ENCODE measurements around the gene SALL1. TPM values are rescaled to one million over a fixed set of nuclear protein-coding genes. Genes with fewer than 3 reads are reported as not detected.

SALL1 gene
- total RNA-seq, 1 experiment from 2014 or later = not detected

DNA sequence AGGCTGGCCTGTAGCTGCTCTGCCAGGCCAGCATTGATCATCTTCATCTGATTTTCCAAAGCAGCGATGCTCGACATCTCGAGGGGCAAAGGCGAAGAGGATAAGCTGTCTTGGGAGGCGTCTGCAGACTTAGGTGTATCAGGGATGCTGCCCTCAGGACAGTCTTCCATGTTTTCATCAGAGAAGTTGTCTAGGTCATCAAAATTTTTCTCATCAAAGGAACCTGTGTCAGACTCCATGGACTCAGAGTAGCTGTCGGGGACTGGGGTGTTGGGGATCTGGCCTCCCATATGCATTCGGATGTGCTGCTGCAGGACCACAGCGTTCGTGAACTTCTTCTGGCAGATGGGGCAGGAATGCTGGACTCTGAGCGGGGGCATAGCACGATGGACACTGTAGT lies 11.5 kb downstream of the SALL1 start:
- H3F3A ChIP-seq (ENCODE audit: low read length, unreplicated experiment) = no peaks in the 10 kb centered on the region
- H3K4me1 ChIP-seq (ENCODE audit: insufficient read depth, low read length) = no peaks in the 10 kb centered on the region
- BruUV-seq (replicated peaks) = no TSS peak
- no peak overlapping the region for H2AFZ ChIP-seq (ENCODE audit: low read length)
- no peaks in the 10 kb centered on the region for H3K9me3 ChIP-seq (ENCODE audit: low read length)
- no peak for TF ChIP-seq EZH2 (IDR thresholded peaks at IDR 0.05; ENCODE audit: low read length, unreplicated experiment)
- TF ChIP-seq, protein P1, sequence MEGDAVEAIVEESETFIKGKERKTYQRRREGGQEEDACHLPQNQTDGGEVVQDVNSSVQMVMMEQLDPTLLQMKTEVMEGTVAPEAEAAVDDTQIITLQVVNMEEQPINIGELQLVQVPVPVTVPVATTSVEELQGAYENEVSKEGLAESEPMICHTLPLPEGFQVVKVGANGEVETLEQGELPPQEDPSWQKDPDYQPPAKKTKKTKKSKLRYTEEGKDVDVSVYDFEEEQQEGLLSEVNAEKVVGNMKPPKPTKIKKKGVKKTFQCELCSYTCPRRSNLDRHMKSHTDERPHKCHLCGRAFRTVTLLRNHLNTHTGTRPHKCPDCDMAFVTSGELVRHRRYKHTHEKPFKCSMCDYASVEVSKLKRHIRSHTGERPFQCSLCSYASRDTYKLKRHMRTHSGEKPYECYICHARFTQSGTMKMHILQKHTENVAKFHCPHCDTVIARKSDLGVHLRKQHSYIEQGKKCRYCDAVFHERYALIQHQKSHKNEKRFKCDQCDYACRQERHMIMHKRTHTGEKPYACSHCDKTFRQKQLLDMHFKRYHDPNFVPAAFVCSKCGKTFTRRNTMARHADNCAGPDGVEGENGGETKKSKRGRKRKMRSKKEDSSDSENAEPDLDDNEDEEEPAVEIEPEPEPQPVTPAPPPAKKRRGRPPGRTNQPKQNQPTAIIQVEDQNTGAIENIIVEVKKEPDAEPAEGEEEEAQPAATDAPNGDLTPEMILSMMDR (conservative IDR thresholded peaks at IDR 0.05; ENCODE audit: low read depth, low read length) = no peak
- TF ChIP-seq EZH2phosphoT487 (IDR thresholded peaks at IDR 0.05; ENCODE audit: borderline replicate concordance, low read length) = no peak
- intact Hi-C loops (cut with micrococcal nuclease) = no loop called here
- H3K4me3 ChIP-seq (ENCODE audit: low read length) = no peak overlapping the region
- no peak overlapping the region for H3K27ac ChIP-seq (ENCODE audit: low read length)
- H3K27me3 ChIP-seq (ENCODE audit: low read length) = no peaks in the 10 kb centered on the region
- ATAC-seq (no peak), DNase-seq (no peak)
- ChIA-PET POLR2A (ENCODE audit: unreplicated experiment) (no interaction called here), CTCF (no interaction called here)
- H3K9ac ChIP-seq (ENCODE audit: low read length) = no peak overlapping the region
- H4K20me1 ChIP-seq (ENCODE audit: low read length) = no peaks in the 10 kb centered on the region
- no peaks in the 10 kb centered on the region for H3K36me3 ChIP-seq (ENCODE audit: low read depth, low read length)
- H3K9me2 ChIP-seq (replicated peaks; ENCODE audit: low read length) = no peaks in the 10 kb centered on the region
- no peaks in the 10 kb centered on the region for H3K79me2 ChIP-seq (ENCODE audit: low read length)
- no peak overlapping the region for H3K4me2 ChIP-seq (ENCODE audit: low read length)

DNA sequence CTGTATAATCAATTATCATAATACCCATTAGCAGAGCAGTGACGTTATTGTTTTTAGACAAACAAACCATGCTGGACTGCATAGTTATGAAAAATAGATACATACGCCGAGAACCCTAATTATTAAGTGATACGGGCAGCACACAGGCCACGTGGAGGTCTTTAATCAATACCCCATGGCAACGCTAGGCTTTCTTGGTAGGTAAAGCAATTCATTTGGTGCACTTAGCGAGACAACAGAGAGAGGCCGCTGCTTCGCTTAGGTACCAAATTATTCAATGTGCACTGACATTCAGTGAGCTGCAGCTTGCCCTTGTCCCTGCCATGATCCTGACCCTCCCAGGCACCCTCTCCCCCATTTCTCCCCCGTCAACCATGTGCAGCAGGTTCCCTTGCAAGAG lies 12.9 kb downstream of the SALL1 start:
- Histone ChIP-seq H3K9me2 (replicated peaks; ENCODE audit: low read length) (no peaks in the 10 kb centered on the region), H3K9me3 (ENCODE audit: low read length) (no peaks in the 10 kb centered on the region), H3F3A (ENCODE audit: low read length, unreplicated experiment) (no peaks in the 10 kb centered on the region), H4K20me1 (ENCODE audit: low read length) (no peaks in the 10 kb centered on the region), H3K79me2 (ENCODE audit: low read length) (no peaks in the 10 kb centered on the region), H3K27ac (ENCODE audit: low read length) (no peak overlapping the region), H3K4me3 (ENCODE audit: low read length) (no peak overlapping the region), H3K4me2 (ENCODE audit: low read length) (no peak overlapping the region), H3K9ac (ENCODE audit: low read length) (no peak overlapping the region), H3K27me3 (ENCODE audit: low read length) (no peaks in the 10 kb centered on the region), H3K4me1 (ENCODE audit: insufficient read depth, low read length) (no peaks in the 10 kb centered on the region), H2AFZ (ENCODE audit: low read length) (no peak overlapping the region), H3K36me3 (ENCODE audit: low read depth, low read length) (no peaks in the 10 kb centered on the region)
- TF ChIP-seq EZH2phosphoT487 (IDR thresholded peaks at IDR 0.05; ENCODE audit: borderline replicate concordance, low read length) (no peak), EZH2 (IDR thresholded peaks at IDR 0.05; ENCODE audit: low read length, unreplicated experiment) (no peak)
- TF ChIP-seq, protein P1 (conservative IDR thresholded peaks at IDR 0.05; ENCODE audit: low read depth, low read length) = no peak
- DNase-seq (no peak), ATAC-seq (no peak)
- intact Hi-C loops (cut with micrococcal nuclease) = no loop called here
- POLR2A ChIA-PET (ENCODE audit: unreplicated experiment) = no interaction called here
- no TSS peak for BruUV-seq (replicated peaks)
- CTCF ChIA-PET = no interaction called here

GRCh38 chr16:51137097-51137496 lies 14.0 kb downstream of the SALL1 start:
- Histone ChIP-seq H3K27ac (ENCODE audit: low read length) (no peak overlapping the region), H3K79me2 (ENCODE audit: low read length) (no peaks in the 10 kb centered on the region), H3K36me3 (ENCODE audit: low read depth, low read length) (no peaks in the 10 kb centered on the region), H3K4me3 (ENCODE audit: low read length) (no peak overlapping the region), H3K4me1 (ENCODE audit: insufficient read depth, low read length) (no peaks in the 10 kb centered on the region), H2AFZ (ENCODE audit: low read length) (no peak overlapping the region), H3F3A (ENCODE audit: low read length, unreplicated experiment) (no peaks in the 10 kb centered on the region), H4K20me1 (ENCODE audit: low read length) (no peaks in the 10 kb centered on the region), H3K9me2 (replicated peaks; ENCODE audit: low read length) (no peaks in the 10 kb centered on the region), H3K4me2 (ENCODE audit: low read length) (no peak overlapping the region), H3K9ac (ENCODE audit: low read length) (no peak overlapping the region), H3K9me3 (ENCODE audit: low read length) (no peaks in the 10 kb centered on the region), H3K27me3 (ENCODE audit: low read length) (no peaks in the 10 kb centered on the region)
- ChIA-PET POLR2A (ENCODE audit: unreplicated experiment) (no interaction called here), CTCF (no interaction called here)
- intact Hi-C loops (cut with micrococcal nuclease) = no loop called here
- ATAC-seq = no peak
- BruUV-seq (replicated peaks) = no TSS peak
- DNase-seq = no peak
- TF ChIP-seq, protein P1 (conservative IDR thresholded peaks at IDR 0.05; ENCODE audit: low read depth, low read length) = no peak
- TF ChIP-seq EZH2phosphoT487 (IDR thresholded peaks at IDR 0.05; ENCODE audit: borderline replicate concordance, low read length) (no peak), EZH2 (IDR thresholded peaks at IDR 0.05; ENCODE audit: low read length, unreplicated experiment) (no peak)

All from PC-3 (cell line).